Right lung (tissue), 5 donors: Measurements from ENCODE around the gene DUSP19. TPM values are rescaled to one million over a fixed set of nuclear protein-coding genes. Genes with fewer than 3 reads are reported as not detected.

Source experiments
- DNase-seq, 2 donors: peaks; one replicate each; pipeline ENCODE4 v3.0.0-alpha.2; 2013
- polyA plus RNA-seq, 5 donors: library from polyadenylated mRNA; unstranded; fragments of 120-200 nt; gene quantifications; one replicate each; pipeline versions ENCODE4 v1.2.1 to v1.2.3, GENCODE V29; 2013; ENCODE audit warnings: inconsistent platforms in 1 of 5, low replicate concordance in 1 of 5; ENCODE audit not compliant: insufficient read length in 5 of 5, insufficient read depth in 1 of 5

The DUSP19 gene
- polyA plus RNA-seq, 5 donors, result 2.8 to 6.3 (median 5.3) TPM

DNA sequence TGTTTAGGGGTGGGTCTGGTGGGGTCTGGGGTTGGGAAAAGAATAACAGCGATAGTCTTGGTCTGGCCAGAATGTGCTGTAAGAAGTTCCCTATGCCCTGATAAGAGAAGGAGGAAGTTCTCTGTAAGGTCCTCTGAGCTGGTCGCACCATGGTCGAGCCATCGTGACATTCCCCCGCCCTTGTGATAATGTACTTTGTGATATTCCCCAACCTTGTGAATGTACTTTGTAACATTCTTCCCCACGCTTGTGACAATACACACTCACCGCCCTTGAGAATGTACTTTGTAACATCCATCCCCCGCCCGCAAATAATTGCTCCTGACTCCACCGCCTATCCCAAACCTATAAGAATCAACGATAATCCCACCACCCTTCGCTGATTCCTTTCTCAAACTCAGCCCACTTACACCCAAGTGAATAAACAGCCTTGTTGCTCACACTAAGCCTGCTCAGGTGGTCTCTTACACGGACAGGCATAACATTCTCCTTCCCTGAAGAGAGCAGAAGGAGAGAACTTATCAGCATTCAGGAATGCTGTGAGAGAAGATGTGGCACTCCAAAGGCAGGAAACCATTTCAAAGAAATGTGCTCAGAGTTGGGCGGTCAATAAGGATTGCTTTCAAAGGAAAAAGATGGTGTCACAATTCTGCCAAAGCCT is 17.8 kb upstream of the DUSP19 start:
- no peak for DNase-seq

DNA sequence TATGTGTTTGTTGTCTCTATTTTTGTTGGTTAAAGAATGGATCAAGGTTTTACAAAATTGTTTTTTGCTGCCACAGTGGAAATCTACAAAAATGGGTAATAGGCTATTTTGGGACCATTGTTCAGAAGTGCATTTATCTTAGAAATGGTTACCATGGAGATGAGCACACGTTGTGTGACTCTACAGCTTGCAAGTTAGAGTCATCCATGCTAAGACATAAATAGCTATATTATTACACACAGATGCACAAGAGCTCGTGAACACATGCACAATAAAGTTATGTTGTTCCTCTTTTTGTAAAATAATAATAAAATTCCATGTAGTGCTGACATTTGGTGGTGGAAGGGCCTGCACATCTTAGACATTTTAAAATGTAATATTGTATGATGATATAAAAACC is 15.5 kb upstream of the DUSP19 start:
- no peak for DNase-seq

DNA sequence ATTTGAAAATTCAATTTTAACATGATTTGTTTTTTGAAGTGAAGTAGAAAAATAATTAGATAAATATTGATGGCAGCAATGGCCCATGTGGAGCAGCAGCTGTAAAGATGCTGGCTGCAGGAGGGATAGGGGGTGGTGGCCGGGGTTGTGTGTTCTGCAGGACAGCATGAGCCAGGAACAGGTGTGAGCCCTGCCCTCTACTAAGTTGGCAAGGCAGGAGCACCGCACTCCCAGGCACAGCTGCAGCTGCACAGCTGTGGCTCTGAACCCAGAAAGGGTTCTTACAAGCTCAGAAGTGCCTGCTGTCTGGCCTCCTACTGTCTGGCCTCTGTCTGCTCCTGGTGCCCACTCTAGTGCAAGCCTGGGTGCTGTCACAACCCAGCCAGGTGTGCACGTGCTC is 10.0 kb upstream of the DUSP19 start:
- no peak for DNase-seq

DNA sequence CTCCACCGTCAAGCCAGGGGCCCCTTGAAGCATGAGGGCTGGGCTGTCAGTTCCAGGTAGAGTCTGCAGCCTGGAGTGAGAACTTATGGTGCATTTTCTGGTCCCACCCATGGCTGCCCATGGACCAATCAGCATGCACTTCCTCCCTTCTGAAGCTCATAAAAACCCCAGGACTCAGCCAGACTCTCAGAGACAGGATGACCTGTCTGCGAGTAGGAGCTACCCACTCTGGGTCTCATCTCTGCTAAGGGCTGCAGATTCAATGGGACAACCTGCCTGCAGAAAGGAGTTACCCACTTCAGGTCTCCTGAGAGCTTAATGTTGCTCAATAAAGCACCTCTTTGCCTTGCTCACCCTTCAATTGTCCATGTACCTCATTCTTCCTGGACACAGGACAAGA is 9.4 kb upstream of the DUSP19 start:
- no peak for DNase-seq

DNA sequence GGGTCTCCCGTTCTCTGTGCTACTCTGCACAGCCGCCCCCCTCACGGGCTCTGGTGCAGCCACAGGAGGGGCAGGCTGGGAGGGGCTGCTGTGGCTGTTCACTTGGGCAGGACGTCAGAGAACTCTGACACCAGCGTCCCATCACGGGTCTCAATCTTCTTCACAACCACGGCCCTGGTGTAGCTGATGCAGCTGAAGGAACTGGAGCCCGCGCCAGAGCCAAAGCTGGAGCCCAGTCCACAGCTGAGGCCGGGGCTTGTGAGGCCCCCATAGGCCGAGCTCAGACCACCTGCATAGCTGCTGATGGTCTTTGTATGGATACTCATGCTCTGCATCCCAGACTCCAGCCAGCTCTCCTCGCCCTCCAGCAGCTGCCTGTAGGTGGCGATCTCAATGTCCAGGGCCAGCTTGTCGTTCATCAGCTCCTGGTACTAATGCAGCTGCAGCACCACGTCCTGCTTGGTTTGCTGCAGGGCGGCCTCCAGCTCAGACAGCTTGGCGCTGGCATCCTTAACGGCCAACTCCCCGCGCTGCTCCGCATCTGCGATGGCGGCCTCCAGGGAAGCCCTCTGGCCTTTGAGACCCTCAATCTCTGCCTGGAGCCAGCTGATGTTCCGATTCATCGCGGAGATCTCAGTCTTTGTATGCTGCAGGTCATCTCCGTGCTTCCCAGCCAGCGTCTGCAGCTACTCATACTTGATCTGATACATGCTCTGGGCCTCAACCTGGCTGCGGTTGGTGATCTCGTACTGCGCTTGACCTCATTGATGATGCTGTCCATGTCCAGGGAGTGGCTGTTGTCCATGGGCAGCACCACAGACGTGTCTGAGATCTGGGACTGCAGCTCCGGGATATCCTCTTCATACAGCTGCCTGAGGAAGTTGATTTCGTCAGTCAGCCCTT is 7.4 kb upstream of the DUSP19 start:
- DNase-seq, result peak in 1 of 2 donors; percentile 2

DNA sequence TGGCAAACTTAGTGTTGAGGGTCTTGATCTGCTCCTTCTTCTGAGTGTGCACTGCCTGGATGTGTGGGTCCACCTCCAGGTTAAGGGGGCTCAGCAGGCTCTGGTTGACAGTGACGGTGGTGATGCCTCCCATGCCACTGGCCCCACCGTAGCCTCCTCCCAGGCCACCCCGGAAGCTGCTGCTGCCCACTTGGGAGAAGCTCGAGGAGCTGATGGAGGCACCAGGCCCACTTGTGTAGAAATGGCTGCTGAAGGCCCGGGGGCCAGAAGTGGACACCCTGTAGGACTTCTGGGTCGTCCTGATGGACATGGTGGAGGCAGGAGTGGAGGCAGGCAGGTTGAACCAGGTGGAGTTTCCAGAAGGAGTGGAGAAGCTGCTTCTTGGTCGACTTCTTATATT is 6.4 kb upstream of the DUSP19 start:
- no peak for DNase-seq

DNA sequence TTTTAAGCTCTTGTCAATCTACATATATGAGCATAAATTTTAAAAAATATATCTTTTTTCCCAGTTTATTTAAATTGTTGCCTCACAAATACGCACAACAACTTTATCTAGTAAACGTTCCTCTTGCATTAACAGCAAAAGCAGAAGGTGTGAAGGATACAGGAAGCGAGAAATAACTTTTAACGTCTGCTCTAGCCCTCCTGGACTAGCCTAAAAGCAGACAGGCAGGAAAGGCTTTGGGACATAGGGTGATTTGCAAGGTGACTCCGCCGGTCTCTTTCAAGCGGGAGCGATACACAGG is 434 bp upstream of the DUSP19 start:
- no peak for DNase-seq

DNA sequence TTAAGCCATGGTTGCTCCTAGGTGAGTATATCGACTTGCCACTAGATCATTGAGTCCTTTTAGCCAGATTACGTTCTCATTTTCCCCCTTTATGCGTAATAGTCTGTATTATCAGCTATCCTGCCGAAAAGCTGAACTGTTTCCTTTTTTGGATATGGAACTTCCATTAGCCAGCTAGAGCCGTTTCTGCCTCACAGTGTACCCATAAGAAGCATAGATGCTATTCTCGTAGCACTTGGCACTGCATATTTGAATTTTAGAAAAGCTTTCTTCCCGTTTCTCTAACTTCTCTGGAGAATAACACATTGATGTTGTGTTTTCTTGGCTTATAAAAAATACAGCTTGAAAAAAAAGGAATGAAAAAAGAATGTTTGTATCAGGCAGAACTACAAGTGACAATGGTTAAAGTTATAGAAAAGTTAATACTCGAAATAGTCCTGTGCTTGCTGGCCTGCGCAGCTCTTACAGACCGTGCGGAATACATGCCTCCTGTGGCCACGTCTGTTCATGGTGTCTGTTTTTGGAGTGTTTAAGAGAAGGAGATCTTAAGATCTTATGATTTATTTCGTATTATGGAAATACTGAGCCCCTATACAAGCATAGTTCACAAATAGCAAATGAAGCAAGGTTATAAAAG is 710 bp downstream of the DUSP19 start:
- no peak for DNase-seq

DNA sequence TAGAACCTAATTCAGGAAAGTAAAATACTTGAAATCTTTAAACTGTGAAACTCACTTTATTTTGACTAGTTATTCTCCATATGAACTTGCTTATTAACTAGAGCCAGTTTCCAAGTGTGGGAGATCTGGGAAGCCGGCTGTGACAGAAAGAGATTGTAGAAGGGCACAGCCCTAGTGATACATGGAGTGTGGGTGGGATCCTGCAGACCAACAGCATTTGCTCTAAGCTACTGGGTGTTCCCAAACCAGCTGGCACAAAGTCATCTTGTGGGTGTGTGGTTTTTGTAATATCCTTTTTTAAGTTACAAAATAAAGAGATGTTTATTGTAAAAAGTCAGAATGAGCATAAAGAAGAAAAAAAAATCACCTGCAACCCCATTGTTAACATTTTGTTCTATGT is 3.4 kb downstream of the DUSP19 start:
- DNase-seq, result no peak

DNA sequence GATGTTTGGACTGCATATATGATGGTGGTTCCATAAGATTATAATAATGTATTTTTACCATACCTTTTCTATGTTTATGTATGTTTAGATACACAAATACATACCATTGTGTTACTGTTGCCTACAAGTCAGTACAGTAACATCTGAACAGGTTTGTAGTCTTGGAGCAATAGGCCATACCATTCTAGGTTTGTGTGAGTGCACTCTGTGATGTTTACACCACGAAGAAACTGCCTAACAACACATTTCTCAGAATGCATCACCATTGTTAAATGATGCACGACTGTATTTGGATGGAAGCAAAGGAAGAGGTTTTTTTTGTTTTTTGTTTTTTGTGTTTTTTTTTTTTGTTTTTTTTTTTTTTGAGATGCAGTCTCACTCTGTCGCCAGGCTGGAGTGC is 9.5 kb downstream of the DUSP19 start:
- DNase-seq, result no peak

DNA sequence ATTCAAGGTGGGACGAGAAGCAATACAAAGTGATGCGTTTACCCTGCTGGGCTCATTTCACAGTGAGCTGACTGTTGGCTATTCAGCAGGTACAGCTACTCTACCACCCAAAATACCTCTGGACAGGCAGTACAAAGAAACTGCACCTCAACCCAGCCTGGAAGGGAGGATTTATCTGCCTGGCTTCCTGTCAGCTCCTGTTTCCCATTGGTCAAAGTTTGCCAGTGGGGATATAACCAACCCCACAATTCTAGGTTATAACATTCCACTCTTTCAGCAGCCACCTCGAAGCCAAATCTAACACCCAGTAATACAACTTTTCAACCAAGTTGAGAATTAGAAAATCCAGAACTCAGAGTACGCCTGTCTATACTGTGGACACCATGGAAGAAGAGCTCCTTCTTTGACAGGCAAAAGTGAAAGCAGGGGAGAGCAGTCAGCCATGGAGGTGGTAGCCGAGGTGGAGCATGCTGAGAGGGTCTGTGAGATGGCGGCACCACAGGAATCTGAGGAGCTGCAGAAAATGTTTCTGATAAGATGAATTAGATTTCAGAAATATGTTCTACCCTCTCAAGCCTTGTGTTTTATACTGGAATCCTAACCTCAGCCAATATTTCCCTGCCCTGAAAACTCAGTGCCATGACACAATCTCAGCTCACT is 10.8 kb downstream of the DUSP19 start:
- DNase-seq, result no peak

DNA sequence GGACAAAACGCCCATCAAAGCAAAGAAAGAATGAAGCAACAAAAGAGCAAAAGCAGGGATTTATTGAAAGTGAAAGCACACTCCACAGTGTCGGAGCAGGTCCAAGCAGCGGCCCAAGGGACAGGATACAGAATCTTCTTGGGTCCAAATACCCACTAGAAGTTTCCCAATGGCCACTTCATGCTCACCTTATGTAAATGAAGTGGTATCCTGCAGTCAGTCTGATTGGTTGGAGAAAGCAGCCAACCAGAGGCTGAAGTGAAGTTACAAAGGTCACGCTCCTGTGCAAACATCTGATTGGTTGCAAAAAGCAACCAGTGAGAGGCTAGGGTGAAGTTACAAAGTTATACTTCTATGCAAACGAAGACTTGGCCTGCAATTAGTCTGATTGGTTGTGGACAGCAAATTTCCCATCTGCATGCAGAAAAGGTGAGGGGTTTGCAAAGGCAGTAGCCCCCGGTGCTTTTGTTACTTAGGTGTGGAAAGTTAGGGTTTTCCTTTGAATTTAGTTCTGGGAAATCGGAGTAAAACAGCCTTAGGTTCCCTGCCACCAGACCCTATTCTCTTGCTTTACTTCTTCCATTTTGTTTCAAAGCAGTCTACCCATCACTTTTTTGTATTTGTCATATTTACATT is 12.9 kb downstream of the DUSP19 start:
- no peak for DNase-seq

DNA sequence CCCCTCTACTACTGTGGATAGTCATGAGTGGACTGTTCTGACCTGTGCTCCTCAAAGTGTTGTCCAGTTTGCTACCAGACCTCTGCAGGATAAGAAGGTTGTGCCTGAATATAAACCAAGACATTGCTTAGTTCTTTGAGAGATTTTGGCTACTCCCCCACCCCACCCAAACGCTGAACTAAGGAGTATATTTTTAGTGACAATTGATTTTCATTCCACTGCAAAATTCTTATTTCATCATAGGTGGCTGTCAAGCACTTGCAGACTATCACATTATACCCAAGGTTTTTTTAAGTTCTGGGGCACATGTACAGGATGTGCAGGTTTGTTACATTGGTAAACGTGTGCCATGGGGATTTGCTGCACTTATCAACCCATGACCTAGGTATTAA is 13.4 kb downstream of the DUSP19 start:
- no peak for DNase-seq

DNA sequence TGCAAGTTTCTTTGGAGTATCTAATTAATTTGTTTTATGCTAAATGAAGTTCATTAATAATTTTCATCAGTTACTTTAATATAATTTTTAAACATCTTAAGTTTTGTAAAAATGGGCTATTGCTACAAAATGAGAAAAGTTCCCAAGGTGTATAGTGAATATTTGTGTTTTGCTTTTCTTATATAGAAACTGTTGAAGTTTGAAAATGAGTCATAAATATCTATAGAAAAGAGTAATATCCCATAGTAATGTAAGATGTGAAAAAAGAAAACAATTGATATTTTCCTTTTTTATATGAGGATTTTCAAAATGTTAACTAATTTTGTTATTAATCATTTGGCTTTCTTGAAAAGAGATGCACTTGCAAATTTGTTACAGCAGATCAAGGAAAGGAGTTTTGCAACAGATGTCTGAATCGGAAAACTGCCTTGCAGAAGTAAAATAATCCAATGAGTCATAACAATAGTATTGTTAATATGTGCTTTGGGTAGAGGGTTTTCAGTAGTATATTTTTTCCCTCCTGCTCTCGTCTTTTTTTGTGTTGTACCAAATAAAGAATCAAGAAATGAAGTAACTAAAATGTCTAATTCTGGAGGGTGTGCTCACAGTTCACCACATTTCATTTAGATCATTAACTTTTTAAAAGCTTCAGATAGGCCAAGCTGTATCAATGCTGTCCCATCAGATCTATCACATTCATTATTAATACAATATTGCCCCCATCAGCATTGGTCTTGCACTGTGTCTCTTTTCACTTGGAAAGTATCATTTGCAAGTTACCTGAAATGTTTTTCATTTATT is 15.5 kb downstream of the DUSP19 start:
- DNase-seq, result no peak

DNA sequence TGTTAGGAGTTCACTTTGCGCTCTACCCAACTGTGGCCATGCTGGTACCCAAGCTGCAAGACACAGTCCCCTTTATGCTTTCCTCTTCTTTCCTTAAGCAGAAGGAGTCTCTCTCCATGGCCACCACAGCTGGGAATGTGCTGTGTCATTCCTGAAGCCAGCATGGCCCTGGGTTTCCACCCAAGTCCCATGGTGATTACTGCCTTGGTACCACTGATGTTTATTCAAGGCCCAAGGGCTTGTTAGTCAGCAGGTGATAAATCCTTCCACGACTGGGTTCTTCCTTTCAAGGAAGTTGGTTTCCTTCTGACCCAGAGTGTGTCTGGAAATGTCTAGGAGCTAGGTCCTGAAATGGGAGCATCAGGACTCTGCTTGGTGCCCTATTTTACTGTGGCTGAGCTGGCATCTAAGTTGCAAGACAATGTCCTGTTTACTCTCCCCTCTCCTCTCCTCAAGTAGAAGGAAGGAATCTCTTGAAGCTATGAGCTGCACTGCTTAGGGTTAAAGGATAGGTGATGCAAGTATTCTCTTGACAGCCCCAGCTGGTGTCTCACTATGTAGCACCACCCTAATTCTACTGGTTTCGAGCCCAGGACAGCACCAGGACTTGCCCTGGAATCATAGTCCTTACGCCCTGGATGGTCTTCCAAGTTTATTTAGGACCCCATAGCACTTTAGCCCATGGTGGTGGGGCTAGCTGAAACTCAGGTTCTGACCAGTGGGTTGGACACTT is 27.0 kb downstream of the DUSP19 start:
- no peak for DNase-seq

DNA sequence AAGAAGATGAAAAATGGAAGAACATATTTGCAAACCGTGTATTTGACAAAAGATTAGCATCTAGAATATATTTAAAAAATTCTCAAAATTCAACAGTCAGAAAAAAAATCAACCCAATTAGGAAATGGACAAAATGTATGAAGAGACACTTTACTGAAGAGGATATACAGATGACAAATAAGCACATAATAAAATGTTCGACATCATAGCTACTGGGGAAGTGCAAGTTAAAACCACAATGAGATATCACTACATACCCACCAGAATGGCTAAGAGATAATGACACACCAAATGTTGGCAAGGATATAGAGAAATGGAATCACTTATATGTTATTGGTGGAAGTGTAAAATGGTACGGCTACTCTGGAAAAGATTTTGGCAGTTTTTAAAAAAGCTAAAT is 34.0 kb downstream of the DUSP19 start:
- no peak for DNase-seq

DNA sequence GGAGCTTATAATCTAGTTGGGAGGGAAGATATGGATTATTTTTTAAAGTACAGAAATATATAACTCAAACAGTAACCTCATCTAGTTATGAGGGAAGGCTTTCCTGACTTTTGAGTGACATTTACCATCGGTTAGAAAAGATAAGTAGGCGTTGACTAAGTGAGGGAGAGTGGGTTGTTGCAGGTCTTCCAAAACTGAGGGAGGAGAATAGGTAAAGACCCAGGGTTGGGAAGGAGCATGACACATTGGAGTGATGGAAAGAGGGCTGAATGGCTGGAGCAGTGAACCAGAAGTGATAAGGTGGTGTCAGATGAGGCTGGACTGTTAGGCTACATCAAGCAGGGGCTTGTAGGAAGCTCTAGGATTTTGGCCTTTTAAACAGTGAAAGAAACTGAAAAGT is 35.1 kb downstream of the DUSP19 start:
- DNase-seq, result no peak

DNA sequence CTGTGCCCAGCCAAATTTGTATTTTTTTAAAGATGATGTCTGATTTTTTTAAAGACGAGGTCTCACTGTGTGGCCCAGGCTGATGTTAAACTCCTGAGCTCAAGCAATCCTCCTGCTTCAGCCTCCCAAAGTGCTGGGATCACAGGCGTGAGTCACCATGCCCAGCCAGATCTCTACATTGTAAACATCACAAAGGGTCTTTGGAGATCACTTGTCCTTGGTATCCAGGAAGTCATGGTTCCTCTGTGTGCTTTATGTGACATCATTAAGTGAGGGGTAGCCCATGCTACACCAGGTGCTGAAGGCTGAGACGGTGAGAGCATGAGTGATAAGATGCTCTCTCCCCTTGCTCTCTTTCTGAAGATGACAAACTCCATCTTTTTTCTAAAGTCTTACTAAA is 38.7 kb downstream of the DUSP19 start:
- DNase-seq, result no peak

DNA sequence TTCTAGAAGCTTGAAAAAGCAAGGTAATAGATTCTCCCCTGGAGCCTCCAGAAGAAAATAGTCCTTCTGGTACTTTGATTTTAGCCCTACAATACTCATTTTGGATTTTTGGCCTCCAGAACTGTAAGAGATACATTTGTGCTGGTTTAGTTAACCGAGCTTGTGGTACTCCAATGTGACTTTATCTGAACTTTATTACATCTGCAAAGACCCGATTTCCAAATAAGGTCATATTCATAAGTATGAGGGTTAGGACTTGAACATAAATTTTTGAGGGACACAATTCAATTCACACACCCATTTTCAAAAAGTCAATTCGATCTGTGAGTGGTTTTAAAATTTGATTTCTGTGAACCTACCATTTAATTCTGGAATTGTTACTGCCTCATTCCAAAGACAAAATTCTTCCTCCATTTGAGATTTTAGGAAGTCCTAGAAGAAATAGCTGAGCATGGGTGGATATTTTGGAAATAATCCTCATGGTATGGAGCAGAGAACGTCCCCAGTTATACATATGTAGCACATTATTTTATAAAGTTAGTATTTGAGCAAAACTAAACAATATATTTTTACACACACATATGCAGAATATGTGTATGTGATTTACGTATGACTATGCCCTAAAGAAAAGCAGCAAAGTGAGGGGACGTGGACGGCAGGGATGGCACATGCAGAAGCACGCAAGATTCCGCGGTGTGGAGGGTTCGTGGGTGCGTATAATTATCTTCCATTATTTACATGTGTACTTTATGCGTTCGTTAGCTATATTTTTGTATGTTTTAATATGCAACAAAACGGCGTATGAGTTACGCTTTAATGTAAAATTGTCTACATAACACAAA is 44.8 kb downstream of the DUSP19 start:
- DNase-seq, result peak; percentile 2 to 6

DNA sequence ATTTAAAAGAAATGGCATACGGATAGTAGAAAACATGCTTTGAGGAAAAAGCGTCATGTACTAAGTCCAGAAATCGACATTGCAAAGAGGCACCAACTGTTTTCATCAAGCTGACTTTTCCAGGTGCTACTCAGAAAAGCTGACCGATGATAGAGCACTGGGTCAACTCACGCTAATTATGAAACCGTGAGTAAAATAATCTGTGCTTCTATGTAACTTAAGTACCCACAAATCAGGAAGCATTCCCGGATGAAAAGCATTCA is 45.3 kb downstream of the DUSP19 start:
- no peak for DNase-seq
